HG03521 (cell line): Measurements from ENCODE around the gene RAPGEFL1.
"Not testable (repeated sequence)": the region's sequence is repeated elsewhere in the genome, so short reads cannot be mapped to it uniquely, and the experiment has no call there.

Source experiments
- ATAC-seq: cut with Tn5 transposase; IDR thresholded peaks from one replicate; pipeline ENCODE4 v1.9.1; 2021; ENCODE audit warnings: mild to moderate bottlenecking, moderate library complexity; ENCODE audit not compliant: unreplicated experiment

RAPGEFL1 gene

GRCh38 chr17:40173091-40173777 lies 4.0 kb upstream of the RAPGEFL1 start:
- ATAC-seq = no peak

GRCh38 chr17:40173778-40174135 lies 3.5 kb upstream of the RAPGEFL1 start:
- ATAC-seq = no peak

GRCh38 chr17:40174514-40174913 lies 2.8 kb upstream of the RAPGEFL1 start:
- no peak for ATAC-seq

DNA sequence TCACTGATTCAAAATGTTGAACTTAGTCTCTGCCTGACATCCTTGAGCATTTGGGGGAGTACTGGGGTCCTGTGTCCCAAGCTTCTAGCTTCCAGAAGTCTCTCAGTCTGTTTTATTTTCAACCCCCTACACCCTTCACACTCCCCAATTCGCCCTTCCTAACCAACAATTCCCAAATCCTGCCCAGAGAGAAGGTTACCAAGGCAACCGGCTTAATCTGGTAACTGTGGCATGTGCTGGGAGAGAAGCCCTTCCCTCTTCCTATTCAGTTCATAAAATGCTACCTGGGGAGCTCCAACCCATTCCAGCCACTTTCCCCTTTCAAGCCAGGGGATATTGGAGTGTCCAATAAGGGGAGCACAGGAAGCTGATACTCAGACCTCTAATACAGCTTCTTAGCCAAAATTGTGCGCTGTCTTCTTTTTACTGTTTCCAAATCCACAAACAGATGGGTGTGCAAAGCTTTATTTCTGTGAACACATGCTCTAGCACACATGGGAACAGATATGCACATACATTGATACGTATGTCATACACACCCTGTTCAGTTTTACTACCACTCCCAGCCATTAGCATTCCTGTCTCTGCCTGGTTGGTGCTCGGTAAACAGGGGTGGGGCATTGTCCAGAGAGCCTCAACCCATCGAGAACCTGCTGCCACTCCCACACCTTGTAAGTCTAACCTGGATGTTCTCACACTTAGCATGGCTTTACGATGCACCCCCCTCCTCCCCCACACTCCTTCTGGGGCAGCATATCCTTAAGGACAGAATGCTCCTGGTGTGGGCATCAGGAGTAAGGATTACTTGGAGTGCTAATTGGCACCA lies 1.1 kb upstream of the RAPGEFL1 start:
- ATAC-seq = no peak

- ATAC-seq = no peak
Observed at GRCh38 chr17:40176754-40177110, 538 bp upstream of the RAPGEFL1 start.

- ATAC-seq = no peak
Observed at GRCh38 chr17:40178021-40178601, 841 bp downstream of the RAPGEFL1 start.

- ATAC-seq = no peak
Observed at GRCh38 chr17:40178660-40179059, 1.4 kb downstream of the RAPGEFL1 start.

GRCh38 chr17:40179923-40180659 lies 2.8 kb downstream of the RAPGEFL1 start:
- ATAC-seq = no peak

DNA sequence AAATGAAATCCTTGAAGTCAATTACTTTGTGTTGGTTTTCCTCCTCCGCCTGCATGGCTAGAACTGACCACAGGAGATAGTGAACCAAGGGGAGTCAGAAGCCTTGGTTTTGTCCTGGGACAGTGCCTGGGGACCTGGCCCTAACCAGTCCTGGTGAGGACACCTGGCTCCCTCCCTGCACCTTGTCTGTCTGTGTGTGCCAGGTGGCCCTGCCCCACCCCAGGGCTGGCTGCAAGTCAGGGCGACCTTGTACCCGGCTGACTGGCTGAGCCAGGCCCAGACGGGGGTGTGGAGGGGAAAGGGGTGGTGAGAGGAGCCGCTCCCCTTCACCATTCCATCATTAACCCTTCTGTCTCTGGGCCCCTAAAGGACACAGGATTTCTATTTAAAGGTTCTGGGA lies 3.4 kb downstream of the RAPGEFL1 start:
- ATAC-seq = no peak

GRCh38 chr17:40181205-40181604 lies 3.9 kb downstream of the RAPGEFL1 start:
- no peak for ATAC-seq

DNA sequence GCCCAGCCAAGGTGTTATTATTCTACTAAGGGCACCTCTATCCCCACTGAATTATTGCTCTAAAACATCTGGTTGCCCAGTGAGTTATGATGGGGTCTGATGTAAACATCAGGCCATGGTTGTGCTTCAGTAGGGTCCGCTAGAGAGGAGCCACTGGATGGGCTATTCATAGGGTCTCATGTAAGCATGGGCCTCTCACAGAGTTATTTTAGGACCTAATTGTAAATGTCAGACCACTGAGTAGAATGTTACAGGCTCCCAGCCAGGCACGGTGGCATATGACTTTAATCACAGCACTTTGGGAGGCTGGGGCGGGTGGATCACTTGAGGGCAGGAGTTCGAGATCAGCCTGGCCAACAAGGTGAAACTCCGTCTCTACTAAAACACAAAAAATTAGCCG lies 5.3 kb downstream of the RAPGEFL1 start:
- no peak for ATAC-seq

GRCh38 chr17:40187238-40187637 lies 10.0 kb downstream of the RAPGEFL1 start:
- no peak for ATAC-seq

- ATAC-seq = no peak
Observed at GRCh38 chr17:40188694-40189093, 11.4 kb downstream of the RAPGEFL1 start.

DNA sequence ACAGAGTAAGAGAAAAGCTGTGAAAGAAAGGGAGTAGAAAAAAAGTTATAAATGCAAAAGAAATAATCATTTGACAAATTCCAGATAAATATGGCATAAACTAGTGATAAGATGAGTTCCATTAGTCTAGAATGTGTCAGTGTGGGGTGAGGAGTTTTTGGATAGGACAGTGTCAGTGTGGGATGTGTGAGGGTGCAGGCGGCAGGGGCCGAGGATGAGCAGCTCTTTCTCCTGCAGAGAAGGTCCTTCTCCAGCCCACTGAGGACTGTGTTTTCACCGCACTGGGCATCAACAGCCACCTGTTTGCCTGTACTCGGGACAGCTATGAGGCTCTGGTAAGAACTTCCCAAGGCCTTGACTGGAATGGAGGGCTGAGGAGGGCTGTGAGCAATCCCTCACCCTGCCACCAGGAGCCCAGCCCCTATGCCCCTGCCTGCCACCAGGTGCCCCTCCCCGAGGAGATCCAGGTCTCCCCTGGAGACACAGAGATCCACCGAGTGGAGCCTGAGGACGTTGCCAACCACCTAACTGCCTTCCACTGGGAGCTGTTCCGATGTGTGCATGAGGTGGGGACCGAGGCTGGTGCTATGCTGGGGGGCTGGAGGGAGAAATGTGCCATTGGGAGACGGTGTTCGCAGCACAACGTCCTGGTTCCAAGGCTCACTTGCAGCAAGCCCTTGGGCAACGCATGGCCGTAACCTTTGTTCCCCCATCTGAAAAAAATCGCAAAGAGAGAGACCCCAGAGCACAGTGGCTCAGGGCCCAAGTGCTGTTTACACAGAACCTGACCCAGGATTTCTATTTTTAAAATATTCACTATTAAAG lies 13.1 kb downstream of the RAPGEFL1 start:
- ATAC-seq = no peak

DNA sequence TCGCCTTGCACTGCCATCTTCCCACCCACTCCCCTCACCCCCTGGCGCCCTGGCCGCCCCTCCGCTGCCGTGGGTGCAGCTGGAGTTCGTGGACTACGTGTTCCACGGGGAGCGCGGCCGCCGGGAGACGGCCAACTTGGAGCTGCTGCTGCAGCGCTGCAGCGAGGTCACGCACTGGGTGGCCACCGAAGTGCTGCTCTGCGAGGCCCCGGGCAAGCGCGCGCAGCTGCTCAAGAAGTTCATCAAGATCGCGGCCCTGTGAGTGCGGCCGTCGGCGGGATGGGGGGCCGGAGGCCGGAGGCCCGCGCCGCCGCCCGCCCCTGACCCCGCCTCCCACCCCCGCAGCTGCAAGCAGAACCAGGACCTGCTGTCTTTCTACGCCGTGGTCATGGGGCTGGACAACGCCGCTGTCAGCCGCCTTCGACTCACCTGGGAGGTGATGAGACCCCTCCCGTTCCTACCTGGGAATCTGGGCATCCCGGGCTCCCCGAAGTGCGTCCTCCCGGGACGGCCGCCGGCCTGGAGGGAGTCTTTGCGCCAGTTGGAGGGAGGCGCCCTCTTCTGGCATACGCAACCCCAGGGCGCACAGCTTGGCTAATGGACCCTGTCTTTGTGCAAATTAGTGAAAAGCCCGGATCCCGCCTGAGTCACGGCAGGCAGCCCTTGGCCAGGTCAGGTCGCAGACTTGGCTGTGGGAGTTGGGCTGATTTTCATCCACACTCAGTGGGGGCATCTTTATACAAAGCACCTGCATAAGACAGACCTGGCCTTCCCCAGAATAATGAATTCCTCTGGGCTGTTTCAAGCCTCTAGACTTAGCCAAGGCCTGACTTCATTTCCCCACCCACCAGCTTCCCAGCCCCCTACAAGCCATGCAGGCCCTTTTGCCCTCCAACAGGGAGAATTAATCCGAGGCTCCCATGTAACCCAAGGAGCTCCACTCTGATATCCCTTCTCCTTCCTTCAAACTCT lies 14.3 kb downstream of the RAPGEFL1 start:
- ATAC-seq = no peak

- no peak for ATAC-seq
Observed at GRCh38 chr17:40192961-40193360, 15.7 kb downstream of the RAPGEFL1 start.

GRCh38 chr17:40194821-40195220 lies 17.6 kb downstream of the RAPGEFL1 start:
- no peak for ATAC-seq

GRCh38 chr17:40197550-40197949 lies 20.3 kb downstream of the RAPGEFL1 start:
- ATAC-seq = no peak

DNA sequence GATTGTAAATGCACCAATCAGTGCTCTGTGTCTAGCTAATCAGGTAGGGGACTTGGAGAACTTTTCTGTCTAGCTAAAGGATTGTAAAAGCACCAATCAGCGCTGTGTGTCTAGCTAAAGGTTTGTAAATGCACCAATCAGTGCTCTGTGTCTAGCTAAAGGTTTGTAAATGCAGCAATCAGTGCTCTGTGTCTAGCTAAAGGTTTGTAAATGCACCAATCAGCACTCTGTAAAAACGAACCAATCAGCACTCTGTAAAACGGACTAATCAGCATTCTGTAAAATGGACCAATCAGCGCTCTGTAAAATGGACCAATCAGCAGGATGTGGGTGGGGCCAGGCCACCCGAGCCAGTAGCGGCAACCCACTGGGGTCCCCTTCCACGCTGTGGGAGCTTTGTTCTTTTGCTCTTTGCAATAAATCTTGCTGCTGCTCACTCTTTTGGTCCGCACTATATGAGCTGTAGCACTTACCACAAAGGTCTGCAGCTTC lies 20.7 kb downstream of the RAPGEFL1 start:
- not testable (repeated sequence) for ATAC-seq
